HG02763 (cell line): Measurements from ENCODE around the gene ORM1.
"Not testable (repeated sequence)": the region's sequence is repeated elsewhere in the genome, so short reads cannot be mapped to it uniquely, and the experiment has no call there.

ENCODE experiments used
- ATAC-seq: cut with Tn5 transposase; IDR thresholded peaks from one replicate; pipeline ENCODE4 v1.9.1; 2021; ENCODE audit warnings: mild to moderate bottlenecking, moderate library complexity; ENCODE audit not compliant: unreplicated experiment

Gene ORM1

GRCh38 chr9:114304416-114305188 is 18.3 kb upstream of the ORM1 start:
- ATAC-seq = no peak

DNA sequence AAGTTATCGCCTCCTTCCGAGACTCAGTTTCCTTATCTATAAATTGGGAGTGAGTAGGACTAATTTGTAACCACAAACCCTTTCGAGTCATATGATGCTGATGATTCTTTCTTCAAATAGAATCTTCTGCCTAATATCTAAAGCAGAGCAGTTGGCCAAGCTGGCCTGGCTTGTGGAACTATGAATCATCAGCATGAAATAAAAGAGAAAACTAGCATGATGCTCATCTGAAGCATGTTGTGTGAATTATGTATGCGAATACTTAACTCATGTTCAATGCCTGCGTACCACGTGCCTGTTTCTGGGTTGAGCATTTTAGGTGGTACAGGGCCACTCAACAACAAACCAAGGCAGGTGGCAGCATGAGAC is 15.0 kb upstream of the ORM1 start:
- ATAC-seq = no peak

GRCh38 chr9:114308361-114308950 is 14.4 kb upstream of the ORM1 start:
- no peak for ATAC-seq

DNA sequence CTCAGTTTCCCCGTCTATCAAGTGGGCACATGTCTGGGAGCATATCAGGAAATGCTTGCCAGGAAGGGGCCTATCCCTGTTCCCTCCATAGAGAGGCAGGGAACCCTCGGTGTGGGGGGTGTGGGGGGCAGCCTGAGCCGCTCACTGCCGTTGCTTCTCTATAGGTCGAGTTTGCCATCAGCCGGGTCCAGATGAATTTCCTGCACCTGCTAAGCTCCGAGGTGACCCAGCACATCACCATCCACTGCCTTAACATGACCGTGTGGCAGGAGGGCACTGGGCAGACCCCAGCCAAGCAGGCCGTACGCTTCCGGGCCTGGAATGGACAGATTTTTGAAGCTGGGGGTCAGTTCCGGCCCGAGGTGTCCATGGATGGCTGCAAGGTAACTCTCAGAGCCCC is 13.8 kb upstream of the ORM1 start:
- no peak for ATAC-seq

DNA sequence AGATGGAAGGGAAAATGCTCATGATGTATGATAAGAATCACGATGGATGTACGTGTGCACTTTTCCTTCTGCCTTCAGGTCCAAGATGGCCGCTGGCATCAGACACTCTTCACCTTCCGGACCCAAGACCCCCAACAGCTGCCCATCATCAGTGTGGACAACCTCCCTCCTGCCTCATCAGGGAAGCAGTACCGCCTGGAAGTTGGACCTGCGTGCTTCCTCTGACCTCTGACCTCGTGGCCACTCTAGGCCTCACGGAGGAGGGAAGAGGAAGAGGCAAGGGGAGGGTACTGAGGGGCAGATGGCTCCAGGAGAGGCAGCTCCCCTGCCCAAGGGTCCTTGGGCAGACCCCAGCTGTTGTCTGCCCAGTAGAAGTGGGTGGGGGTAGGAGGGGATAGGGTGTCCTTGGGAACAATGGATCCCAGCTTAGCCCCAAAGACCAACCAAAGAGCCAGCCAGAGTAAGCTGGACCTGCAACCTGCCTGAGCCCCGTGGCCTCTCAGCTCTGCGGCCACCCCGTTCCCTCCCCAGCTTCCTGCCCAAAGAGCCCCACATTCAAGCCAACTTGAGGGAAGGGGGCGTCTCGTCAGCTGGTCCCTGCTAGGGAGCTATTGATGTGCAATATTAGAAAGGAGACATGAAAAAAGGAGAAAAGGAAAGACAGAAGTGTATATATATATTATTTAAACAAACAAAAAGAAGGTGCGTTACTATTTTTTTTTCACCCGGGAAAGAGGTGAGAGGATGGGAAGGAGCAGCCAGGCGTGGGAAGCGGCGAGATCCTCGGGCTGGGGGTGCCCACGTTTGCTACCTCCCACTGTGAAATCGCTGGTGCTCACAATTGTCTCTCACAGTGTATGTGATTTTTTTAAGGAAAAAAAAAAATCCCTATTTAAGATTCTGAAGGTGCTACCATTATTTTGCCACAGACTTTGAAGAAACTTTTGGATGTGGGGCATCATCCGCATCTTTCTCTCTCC is 12.1 kb upstream of the ORM1 start:
- ATAC-seq = no peak

DNA sequence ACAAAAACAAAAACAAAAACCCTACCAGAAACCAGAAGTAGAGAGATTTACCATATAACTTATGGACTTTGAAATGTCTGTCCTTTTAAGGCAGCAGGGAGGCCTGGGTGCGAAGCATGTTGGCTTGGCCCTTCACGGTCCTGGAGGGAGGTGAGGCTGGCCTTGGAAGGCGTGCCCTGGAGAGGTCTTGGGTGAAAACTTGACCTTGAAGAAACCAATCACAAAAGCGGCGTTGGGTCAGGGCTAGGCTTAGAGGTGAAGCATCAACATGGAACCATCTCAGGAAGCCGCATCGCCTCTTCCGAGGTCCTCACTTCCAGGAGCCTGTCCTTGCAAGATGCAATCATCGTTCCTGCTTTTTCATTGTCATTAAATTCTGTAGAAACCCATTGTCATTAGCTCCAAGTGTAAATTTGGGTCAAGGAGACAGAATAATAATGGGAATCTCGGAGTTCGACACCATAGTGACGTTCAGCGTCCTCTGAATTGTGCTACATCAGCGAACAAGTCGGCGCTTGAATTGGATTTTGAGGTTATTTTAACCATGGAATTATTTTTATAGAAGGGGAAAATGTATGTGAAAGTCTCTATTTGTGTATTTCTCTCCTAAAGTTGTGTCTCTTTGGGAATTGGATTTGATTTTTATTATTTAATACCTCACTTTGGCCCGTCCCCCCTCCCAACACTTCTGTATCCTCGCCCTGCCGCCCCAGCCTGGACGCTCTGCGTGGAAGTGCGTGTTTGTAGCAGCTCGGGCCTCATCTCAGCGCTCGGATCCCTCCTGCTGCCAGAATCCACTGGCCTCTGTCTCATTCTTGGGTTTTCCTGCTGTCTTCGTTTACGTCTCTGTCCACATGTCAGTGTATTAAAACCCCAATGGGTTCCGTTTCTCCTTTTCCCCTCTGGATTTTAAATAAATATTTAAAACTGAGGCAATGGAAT is 11.1 kb upstream of the ORM1 start:
- ATAC-seq = no peak

GRCh38 chr9:114312513-114312875 is 10.4 kb upstream of the ORM1 start:
- ATAC-seq = no peak

DNA sequence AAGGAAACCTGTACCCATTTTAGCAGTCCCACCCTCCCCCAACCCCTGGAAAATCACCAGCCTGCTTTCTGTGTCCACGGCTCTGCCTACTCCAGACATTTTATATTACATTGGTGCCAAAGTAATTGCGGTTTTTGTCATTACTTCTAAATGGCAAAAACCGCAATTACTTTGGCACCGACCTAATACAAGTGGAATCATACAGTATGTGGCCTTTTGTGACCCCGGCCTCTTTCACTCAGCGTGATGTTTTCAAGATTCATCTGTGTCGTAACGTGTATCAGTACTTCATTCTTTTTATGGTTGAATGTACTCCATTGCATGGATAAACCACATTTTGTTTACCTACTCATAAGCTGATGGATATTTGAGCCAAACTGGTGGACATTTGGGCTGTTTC is 9.7 kb upstream of the ORM1 start:
- no peak for ATAC-seq

DNA sequence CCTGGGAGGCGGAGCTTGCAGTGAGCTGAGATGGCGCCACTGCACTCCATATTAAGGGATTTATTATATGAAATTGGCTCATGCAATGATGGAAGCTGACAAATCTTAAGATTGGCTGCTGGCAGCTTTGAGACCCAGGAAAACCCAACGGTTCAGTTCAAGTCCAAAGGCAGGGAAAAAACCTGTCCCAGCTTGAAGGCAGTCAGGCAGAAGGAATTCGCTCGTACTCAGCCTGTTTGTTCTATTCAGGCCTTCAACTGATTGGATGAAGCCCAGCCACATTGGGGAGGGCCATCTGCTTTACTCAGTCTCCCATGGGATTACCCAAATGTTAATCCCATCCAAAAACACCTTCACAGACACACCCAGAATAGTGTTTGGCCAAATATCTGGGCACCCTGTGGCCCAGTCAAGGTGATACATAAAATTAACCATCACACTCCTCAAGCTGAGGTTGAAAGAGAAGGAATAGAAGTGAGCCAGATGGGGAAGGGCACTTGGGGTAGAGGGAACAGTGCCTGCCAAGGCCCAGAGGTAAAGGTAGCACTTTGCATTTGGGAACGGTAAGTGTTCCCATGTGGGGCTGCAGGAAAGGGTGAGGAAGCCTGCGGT is 8.5 kb upstream of the ORM1 start:
- no peak for ATAC-seq

- ATAC-seq = no peak
Measured at GRCh38 chr9:114314881-114315722, 7.8 kb upstream of the ORM1 start.

DNA sequence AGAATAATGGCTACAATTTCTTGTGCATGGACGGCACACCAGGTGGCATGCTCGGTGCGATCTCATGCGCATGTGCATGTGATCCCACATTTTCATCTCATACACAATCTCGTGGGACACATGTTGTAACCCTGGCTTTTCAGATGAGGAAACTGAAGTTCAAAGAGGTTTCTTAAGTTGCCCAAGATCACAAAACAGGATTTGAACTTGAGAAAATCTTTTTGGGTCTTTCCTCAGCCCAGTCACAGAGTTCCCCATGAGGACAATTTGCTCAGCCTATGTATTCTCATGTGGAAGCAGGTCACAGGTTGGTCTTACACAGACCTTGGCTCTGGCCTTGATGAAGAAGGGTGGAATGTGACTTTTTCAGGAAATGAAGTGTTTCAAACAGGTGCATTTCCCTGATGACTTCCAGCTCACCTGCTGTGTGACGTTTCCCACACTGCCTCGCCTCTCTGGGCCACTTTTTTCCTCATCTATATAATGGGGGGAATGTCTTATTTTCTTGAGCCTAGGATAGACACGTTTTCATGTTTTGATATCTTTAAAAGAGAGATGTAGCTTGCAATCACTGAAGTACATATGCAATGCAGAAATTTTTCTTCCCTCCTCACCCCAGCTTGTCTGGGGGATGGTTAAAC is 7.1 kb upstream of the ORM1 start:
- ATAC-seq = no peak

GRCh38 chr9:114316605-114317230 is 6.2 kb upstream of the ORM1 start:
- no peak for ATAC-seq

DNA sequence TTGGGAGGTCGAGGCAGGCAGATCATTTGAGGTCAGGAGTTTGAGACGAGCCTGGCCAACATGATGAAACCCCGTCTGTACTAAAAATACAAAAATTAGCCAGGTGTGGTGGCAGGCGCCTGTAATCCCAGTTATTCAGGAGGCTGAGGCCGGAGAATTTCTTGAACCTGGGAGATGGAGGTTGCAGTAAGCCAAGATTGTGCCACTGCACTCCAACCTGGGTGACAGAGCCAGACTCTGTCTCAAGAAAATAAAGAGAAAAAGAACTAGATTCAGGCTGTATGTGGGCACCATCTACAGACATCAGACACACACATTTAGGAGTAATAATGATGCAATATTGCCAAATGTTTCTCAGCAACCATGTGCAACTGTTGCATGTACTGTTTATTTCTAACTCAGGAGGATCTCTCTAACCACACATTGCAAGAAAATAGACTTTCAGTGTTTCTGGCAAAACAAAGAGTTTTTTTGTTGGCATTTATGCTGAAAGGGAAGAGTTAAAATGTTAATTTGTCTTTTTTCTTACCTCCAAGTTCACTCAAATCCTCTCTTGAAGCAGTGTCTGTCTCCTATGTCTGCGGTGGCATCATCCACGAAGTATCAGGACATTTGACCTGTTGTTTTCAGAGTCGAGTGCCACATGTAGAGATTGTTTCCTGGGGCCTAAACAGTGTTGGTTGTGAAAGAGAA is 5.1 kb upstream of the ORM1 start:
- ATAC-seq = no peak

DNA sequence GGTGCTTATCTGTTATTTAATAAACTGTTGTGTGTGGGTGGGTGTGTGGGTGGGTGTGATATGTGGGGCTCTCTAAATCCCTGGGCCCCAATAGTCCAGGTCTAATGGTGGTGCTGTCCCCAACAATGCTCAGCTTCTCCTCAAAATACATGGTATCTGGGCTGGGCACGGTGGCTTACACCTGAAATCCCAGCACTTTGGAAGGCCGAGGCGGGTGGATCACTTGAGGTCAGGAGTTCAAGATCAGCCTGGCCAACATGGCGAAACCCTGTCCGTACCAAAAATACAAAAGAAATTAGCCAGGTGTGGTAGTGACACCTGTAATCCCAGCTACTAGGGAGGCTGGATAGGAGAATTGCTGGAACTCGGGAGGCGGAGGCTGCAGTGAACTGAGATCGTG is 4.5 kb upstream of the ORM1 start:
- ATAC-seq = no peak

DNA sequence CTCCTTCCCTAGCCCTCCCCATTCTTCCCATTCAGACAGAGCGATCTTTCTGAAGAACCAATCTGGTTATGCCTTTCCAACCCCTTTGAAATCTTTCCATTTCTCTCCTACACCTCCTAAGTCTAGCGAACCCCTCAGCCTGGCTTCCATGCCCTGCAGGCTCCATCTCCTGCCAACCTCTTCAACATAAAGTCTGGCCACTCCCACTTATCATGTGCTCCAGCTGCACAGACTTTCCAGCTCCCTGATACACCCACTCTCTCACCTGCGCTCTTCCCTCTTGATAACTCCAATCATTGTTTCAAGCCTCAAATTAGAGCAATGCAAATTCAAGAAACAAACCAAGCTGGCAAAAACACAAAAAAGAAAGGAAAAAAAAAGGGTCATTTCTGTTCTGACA is 3.8 kb upstream of the ORM1 start:
- no peak for ATAC-seq

GRCh38 chr9:114320710-114321109 is 2.2 kb upstream of the ORM1 start:
- ATAC-seq = not testable (repeated sequence)

DNA sequence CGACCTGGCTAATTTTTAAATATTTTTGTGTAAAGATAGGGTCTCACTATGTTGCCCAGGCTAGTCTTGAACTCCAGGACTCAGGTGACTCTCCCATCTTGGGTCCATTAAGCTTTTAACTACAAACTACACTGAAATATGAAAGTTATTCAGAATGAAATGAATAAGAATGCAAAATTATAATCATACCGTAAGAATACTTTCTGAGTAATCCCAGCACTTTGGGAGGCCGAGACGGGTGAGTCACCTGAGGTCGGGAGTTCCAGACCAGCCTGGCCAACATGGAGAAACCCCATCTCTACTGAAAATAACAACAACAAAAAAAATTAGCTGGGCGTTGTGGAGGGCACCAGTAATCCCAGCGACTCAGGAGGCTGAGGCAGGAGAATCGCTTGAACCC is 1.1 kb upstream of the ORM1 start:
- no peak for ATAC-seq
